ENCODE data around the gene FOXO6.

GRCh38 chr1:41393716-41394368 lies 32.6 kb downstream of the FOXO6 start:
- TF ChIP-seq CTCF (IDR thresholded peaks at IDR 0.05; ENCODE audit: low read depth, low read length), result no peak
- no peak for TF ChIP-seq POLR2A (IDR thresholded peaks at IDR 0.05; ENCODE audit: extremely low read depth, insufficient read length)
- no peak for TF ChIP-seq MAX (IDR thresholded peaks at IDR 0.05; ENCODE audit: low read depth, low read length)
- TF ChIP-seq MYC (IDR thresholded peaks at IDR 0.05; ENCODE audit: low read depth, low read length), result no peak

Data from NB4 (cell line).